OCI-M2 (cell line): ENCODE data around the gene SLC5A1.
"Not testable (repeated sequence)": the region's sequence is repeated elsewhere in the genome, so short reads cannot be mapped to it uniquely, and the experiment has no call there.

Source experiments
- DNase-seq: peaks from one replicate; lab custom pipeline; 2025; ENCODE audit not compliant: unreplicated experiment; lab: John Stamatoyannopoulos, UW

The SLC5A1 gene

DNA sequence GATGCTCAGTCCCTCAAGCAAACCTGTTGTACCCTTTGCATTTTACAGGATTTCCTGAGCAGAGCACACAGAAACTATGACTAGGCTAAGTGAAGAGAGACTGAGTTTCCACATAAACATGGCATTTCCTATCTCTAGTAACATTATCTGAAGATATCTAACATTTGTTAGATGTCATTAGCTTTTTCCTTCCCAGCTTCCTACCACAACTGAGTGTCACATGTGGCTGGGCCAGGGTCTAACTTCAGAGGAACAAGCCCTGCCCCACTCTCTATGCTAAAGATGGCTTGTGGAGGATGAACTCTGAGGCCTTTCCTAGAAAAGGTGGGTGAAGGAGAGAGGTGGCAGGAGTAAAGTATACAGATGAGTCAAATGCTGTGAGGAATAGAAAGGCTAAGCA is 99.5 kb downstream of the SLC5A1 start:
- no peak for DNase-seq

DNA sequence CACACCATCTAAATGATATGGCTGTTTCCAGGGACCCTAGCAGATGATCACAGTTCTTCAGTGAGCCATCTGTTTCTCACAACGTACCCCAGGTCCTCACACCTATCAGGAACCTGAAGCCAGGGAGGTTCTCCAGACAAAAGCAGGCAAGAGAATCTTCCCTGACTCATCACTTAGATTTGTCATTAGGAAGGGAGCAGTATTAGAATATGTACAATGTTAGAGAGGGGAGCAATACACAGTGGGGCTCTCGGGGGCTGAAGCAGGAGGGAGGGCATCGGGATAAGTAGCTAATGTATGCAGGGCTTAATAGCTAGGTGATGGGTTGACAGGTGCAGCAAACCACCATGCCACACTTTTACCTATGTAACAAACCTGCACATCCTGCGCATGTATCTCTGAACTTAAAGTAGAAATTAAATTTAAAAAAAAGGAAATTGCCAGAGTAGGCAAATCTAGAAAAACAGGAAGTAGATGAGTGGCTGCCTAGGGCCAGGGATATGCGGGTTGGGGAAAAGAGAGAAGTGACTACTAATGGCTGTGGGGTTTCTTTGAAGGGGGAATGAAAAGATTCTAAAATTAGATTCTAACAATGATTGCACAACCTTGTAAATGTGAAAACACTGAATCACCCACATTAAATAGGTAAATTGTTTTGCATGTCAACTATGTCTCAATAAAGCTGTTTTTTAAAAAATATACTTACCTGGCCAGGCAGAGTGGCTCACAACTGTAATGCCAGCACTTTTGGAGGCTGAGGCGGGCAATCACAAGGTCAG is 101.6 kb downstream of the SLC5A1 start:
- no peak for DNase-seq

DNA sequence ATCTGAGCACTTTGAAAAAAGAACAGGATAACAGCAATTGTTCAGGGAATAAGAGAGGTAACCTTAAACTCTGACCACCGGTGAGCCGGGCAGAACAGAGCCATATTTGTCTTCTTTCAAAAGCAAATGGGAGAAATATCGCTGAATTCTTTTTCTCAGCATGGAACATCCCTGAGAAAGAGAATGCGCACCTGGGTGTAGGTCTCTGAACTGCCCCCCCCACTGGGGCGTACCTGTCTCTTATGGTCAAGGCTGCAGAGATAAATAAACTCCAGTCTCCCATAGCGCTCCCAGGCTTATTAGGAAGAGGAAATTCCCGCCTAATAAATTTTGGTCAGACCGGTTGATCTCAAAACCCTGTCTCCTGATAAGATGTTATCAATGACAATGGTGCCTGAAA is 104.1 kb downstream of the SLC5A1 start:
- DNase-seq, result not testable (repeated sequence)

DNA sequence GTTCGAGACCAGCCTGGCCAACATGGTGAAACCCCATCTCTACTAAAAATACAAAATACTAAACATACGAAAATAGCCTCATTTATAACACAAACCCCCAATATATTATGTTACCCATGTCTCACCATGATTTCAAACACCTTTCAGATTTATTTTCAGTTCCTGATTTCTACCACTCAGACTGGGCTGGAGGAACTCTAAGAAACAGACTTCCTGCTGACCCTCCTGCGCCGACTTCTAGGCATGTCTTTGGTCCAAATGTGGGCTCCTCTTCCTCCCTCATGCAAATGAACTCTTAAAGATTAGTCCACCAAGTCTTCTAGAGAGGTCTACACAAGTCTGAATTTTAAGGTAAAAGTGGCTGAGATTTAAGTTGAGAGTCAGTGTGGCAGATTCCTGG is 105.3 kb downstream of the SLC5A1 start:
- not testable (repeated sequence) for DNase-seq

DNA sequence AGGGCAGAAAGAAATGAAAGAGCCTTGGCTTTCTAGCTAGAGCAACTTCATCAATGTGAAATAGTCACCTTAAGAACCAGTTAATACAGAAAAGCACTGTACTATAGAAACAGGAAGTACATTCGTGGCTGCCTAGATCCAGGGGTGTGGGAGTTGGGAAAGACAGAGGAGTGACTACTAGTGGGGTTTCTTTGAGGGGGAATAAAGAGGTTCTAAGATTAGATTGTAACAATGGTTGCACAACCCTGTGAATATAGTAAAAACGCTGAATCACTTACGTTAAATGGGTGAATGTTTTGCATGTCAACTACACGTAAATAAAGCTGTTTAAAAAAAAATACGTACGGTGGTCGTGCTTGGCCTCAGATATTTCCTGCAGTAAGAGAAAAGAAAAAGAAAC is 107.6 kb downstream of the SLC5A1 start:
- DNase-seq, result not testable (repeated sequence)

DNA sequence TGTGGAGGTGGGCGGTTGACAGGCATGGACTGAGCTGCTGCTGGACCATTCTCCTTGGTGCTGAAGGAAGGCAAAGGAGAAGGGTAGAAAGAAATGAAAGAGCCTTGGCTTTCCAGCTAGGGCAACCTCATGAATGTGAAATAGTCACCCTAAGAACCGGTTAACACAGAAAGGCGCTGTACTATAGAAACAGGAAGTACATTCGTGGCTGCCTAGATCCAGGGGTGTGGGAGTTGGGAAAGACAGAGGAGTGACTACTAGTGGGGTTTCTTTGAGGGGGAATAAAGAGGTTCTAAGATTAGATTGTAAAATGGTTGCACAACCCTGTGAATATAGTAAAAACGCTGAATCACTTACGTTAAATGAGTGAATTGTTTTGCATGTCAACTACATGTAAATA is 108.6 kb downstream of the SLC5A1 start:
- not testable (repeated sequence) for DNase-seq

DNA sequence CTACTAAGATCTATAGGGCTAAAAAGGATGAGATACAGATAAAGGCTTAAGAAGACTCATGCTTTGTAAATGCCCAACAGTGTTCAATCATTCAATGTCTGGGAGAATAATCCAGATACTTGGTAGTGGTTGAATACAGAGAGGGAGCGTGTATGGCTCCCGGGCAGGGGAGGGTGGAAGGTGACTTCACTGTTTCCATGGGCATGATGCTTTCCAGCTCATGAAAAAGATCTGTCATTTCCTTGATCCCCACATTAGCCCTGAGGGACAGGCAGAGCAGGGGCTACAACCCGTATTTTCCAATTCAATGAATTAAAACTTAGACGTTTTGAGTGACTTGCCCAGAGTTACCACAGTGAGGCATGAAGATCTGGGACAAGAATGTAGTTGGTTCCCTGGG is 111.7 kb downstream of the SLC5A1 start:
- DNase-seq, result not testable (repeated sequence)

DNA sequence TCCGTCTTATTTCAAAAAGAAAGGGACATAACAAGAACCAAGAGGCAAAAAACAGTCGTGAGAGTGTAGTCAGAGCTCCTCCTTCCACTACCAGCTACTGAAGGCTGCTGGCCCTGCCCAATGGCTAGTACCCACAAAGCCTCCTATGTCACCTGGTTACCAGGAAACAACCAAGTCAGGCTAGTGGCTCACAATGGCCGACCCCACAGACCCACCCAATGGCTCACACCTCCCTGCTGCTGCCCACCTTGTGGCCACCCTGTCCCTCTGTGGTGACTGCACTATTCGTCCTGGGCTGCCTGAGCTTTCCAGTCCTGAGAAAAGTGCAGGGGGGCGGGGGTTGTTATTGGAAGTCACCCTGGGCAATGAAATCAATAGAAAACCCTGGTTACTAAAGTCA is 114.6 kb downstream of the SLC5A1 start:
- DNase-seq, result not testable (repeated sequence)

DNA sequence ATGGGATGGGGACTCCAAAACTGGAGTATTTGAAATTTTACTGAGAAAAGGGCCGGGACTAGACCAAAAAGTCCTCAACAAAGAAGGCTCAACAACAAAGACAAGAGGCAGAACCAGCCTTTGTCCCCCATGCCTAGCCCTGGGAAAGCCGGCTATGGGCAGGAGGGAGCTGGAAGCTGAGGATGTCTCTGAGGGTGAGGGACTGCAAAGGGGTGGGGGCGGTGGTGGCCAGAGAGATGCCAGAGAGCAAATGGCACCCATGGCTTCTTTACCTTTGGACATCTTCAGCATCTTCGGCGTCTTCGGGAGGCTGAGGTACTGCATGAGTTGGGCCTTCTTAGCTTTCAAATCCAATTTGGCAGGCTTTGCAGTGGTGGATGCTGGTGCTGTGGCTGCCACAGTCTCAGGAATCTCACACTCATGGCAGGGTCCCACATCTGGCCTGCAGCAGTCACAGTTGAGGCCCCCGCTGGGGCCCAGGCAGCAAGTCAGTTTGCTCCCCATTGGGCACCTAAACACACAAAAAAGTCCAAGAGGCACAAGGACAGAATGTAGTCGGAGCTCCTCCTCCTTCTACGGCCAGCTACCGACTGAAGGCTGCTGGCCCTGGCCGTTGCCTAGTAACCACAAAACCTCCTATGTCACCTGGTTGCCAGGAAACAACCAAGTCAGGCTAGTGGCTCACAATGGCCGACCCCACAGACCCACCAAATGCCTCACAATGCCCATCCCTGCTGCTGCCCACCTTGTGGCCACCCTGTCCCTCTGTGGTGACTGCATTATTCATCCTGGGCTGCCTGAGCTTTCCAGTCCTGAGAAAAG is 115.9 kb downstream of the SLC5A1 start, which contains the start of gene C22orf42:
Gene C22orf42 (minus strand): TSS at position 592 of the 822 bp plus-strand sequence. CDS start 88 bp downstream, at position 504.
- no peak for DNase-seq

DNA sequence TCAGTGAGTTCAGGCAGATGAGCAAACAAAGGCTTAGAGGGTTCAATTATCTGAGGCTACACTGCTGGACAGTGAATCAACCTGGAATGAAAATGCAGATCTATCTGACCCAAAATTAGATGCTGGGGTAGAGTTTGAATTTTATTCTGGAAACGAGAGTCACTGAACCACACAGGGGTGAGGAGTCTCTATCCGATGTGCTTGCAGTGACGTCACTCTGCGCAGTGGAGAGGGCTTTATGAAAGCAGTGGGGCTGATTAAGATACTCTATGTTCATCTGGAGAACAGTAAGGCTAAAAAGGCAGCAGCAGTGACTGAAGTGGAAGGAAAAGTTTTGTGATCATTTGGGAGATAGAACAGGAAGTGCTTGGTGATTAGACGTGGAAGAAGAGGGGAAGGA is 117.3 kb downstream of the SLC5A1 start:
- DNase-seq, result not testable (repeated sequence)
